RWPE2 (cell line): Measurements from ENCODE around the gene MMP21.

ENCODE experiments used
- ATAC-seq: fragments of 200-7000 bp; cut with Tn5 transposase; 3 replicates; pipeline ENCODE4 v1.9.1; 2021; ENCODE audit warnings: low read depth
- DNase-seq: peaks from one replicate; pipeline ENCODE4 v3.0.0-alpha.2; 2020; ENCODE audit warnings: low spot score
- H3K27ac ChIP-seq: fragments of 450-650 bp; 2 replicates; pipeline ENCODE4 v1.5.1; 2017; ENCODE audit warnings: mild to moderate bottlenecking; ENCODE audit not compliant: poor library complexity, severe bottlenecking
- H3K27me3 ChIP-seq: fragments of 250-450 bp; sonication (Bioruptor Pico); 2 replicates; pipeline ENCODE4 v1.5.1; 2021; ENCODE audit warnings: mild to moderate bottlenecking, moderate library complexity; ENCODE audit not compliant: insufficient read depth, poor library complexity, severe bottlenecking
- H3K36me3 ChIP-seq: fragments of 250-450 bp; sonication (Bioruptor Pico); 2 replicates; pipeline ENCODE4 v1.5.1; 2020; ENCODE audit warnings: low read depth, mild to moderate bottlenecking, moderate library complexity
- H3K4me1 ChIP-seq: fragments of 250-450 bp; sonication (Bioruptor Pico); 2 replicates; pipeline ENCODE4 v1.5.1; 2021; ENCODE audit warnings: mild to moderate bottlenecking, moderate library complexity; ENCODE audit not compliant: insufficient read depth, poor library complexity, severe bottlenecking
- H3K4me3 ChIP-seq: fragments of 250-450 bp; sonication (Bioruptor Pico); 2 replicates; pipeline ENCODE4 v1.5.1; 2021; ENCODE audit warnings: mild to moderate bottlenecking, moderate library complexity; ENCODE audit not compliant: severe bottlenecking
- H3K9me3 ChIP-seq: fragments of 250-450 bp; sonication (Bioruptor Pico); 2 replicates; pipeline ENCODE4 v1.5.1; 2021; ENCODE audit warnings: mild to moderate bottlenecking, moderate library complexity; ENCODE audit not compliant: severe bottlenecking
- TF ChIP-seq, protein P1 (sequence below): fragments of 450-650 bp; IDR thresholded peaks from one replicate; pipeline ENCODE4 v1.5.1; 2017; ENCODE audit warnings: mild to moderate bottlenecking, moderate library complexity; ENCODE audit not compliant: poor library complexity, severe bottlenecking

The MMP21 gene

DNA sequence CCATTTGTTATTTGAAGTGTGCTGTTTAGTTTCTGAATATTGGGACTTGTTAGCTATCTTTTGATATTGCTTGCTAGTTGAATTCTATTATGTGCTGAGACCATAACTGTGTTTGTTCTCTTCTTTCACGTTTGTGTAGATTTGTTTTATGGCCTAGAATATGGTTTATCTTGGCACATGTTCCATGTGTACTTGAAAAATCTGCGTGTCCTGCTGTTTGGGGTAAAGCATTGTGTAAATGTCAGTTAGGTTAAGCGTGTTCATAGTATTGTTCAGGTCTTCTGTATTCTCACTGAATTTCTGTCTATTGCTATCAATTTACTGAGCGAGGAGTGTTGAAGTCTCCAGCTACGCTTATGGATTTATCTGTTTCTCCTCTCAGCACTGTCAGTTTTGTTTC lies 19.4 kb downstream of the MMP21 start:
- TF ChIP-seq, protein P1, sequence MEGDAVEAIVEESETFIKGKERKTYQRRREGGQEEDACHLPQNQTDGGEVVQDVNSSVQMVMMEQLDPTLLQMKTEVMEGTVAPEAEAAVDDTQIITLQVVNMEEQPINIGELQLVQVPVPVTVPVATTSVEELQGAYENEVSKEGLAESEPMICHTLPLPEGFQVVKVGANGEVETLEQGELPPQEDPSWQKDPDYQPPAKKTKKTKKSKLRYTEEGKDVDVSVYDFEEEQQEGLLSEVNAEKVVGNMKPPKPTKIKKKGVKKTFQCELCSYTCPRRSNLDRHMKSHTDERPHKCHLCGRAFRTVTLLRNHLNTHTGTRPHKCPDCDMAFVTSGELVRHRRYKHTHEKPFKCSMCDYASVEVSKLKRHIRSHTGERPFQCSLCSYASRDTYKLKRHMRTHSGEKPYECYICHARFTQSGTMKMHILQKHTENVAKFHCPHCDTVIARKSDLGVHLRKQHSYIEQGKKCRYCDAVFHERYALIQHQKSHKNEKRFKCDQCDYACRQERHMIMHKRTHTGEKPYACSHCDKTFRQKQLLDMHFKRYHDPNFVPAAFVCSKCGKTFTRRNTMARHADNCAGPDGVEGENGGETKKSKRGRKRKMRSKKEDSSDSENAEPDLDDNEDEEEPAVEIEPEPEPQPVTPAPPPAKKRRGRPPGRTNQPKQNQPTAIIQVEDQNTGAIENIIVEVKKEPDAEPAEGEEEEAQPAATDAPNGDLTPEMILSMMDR, result no peak
- ATAC-seq (no peak), DNase-seq (no peak)
- no peak overlapping the region for H3K4me3 ChIP-seq
- H3K27ac ChIP-seq, result no peak overlapping the region
- peaks cover 86% of the 10 kb centered on the region for H3K36me3 ChIP-seq
- H3K27me3 ChIP-seq, result no peaks in the 10 kb centered on the region
- no peaks in the 10 kb centered on the region for H3K9me3 ChIP-seq
- no peaks in the 10 kb centered on the region for H3K4me1 ChIP-seq

DNA sequence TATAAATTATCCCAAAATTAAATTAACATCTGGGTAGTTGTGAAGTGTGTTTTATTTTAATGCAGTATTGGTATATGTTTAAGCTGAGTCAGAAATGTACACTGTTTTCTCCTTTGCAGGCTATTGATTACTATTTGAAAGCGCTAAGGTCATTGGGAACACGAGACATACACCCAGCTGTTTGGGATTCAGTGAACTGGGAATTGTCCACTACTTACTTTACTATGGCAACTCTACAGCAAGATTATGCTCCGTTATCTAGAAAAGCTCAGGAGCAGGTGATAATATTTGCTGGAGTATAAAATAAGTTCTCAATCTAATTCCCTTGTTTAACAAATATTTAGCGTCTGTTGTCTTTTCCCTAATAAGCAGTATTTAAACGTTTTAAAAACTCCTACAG lies 28.2 kb downstream of the MMP21 start:
- H3K9me3 ChIP-seq, result no peaks in the 10 kb centered on the region
- ATAC-seq, result no peak
- TF ChIP-seq, protein P1, result no peak
- no peaks in the 10 kb centered on the region for H3K27me3 ChIP-seq
- H3K36me3 ChIP-seq, result peaks cover 87% of the 10 kb centered on the region
- no peak overlapping the region for H3K4me3 ChIP-seq
- no peak for DNase-seq
- H3K4me1 ChIP-seq, result no peaks in the 10 kb centered on the region
- no peak overlapping the region for H3K27ac ChIP-seq

DNA sequence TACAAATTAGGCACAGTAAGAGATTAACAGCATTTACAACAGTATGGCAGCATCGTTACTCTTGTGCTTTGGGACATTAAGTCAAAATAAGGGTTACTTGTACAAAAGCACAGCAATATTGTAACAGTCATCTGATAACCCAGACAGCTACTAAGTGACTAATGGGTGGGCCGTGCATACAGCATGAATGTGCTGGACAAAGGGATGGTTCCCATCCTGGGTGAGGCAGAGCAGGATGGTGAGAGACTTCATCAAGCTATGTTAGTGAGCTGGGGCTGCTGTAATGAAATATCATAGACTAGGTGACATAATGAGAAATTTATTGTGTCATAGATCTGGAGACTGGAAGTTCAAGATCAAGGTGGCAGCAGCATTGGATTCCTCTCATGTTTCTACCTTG lies 30.7 kb downstream of the MMP21 start:
- no peaks in the 10 kb centered on the region for H3K27me3 ChIP-seq
- no peaks in the 10 kb centered on the region for H3K4me1 ChIP-seq
- ATAC-seq, result no peak
- DNase-seq, result no peak
- TF ChIP-seq, protein P1, result no peak
- H3K9me3 ChIP-seq, result no peaks in the 10 kb centered on the region
- H3K36me3 ChIP-seq, result peaks cover 90% of the 10 kb centered on the region
- H3K4me3 ChIP-seq, result no peak overlapping the region
- no peak overlapping the region for H3K27ac ChIP-seq

DNA sequence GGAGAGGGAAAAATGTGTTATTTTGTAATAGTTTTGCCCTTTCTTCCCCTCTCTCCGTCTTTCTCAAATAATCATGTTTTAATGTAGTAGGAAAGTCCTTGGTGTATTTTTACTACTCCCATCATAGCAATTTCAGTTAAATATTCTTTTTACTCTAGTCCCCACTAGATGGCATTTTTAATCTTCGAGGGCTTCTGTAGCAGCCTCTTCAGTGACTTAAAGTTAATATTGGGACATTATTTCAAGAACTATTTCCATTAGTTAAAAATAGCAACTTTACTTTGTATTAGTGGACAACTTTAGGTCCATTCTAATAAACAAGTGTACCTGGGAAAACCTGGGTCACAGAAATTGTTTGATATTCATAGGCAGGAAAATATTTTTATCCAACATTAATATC lies 33.2 kb downstream of the MMP21 start:
- Histone ChIP-seq H3K27me3 (no peaks in the 10 kb centered on the region), H3K36me3 (peaks cover 90% of the 10 kb centered on the region), H3K27ac (no peak overlapping the region), H3K4me1 (no peaks in the 10 kb centered on the region), H3K4me3 (no peak overlapping the region), H3K9me3 (no peaks in the 10 kb centered on the region)
- ATAC-seq (no peak), DNase-seq (no peak)
- TF ChIP-seq, protein P1, result peak; percentile 32

DNA sequence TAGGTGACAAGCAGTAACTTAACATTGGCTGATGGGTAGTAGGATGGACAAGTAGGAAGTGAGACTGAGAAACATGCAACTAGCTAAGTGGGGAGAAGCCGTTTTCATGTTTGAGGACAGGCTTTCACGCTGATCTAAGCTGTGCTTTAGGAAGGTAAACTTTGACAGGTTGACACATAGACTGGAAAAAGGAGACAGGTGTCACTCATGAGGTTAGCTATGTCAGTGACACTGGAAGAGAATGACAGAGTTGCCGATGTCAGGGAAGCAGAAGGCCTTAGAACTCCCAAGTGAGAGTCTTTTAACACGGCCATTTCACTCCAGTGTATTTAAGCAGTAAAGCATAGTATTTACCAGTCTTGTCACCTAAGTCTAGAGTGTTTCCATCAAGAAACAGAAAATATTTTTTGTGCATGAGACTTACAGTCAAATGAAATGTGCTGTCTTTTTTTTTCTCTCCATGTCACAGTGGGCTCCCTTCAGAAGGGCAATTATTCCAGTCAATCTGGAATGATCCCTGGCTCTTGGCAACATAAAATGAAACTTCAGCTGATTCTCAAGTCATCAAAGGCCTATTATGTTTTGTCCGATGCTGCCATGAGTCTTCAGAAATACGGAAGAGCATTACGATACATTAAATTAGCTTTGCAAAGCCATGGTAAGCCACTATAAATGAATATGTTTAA lies 35.5 kb downstream of the MMP21 start:
- ATAC-seq, result no peak
- H3K27ac ChIP-seq, result no peak overlapping the region
- H3K27me3 ChIP-seq, result no peaks in the 10 kb centered on the region
- H3K4me3 ChIP-seq, result no peak overlapping the region
- H3K36me3 ChIP-seq, result peaks cover 90% of the 10 kb centered on the region
- no peak for DNase-seq
- TF ChIP-seq, protein P1, result no peak
- H3K4me1 ChIP-seq, result no peaks in the 10 kb centered on the region
- no peaks in the 10 kb centered on the region for H3K9me3 ChIP-seq
